HG03139 (cell line): ENCODE data around the gene CAPN11.
A peak's percentile ranks its signal among the peaks of the same experiment; 100 is the strongest.

Experiments used
- ATAC-seq: cut with Tn5 transposase; IDR thresholded peaks from one replicate; pipeline ENCODE4 v1.9.1; 2021; ENCODE audit not compliant: unreplicated experiment

CAPN11 gene

DNA sequence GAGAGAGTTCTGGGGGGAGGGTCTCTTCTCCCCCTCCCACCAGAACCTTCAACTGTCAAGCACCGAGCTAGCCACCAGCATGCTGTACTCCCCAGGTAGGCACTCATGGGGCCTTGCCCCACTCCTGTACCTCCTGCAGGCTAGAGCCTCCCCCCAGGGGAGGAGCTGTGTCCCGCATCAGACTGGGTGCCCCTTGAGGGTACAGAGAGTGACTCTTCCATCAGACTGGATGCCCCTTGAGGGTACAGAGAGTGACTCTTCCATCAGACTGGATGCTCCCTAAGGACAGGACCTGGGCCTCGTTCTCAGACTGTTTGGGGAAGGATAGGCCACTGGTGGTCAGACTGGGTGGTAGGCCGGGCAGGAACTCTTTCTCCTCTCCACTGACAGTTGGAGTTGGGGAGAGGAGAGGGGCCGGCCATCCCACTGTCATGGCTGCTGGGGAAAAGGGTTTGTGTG is at the start of gene CAPN11:
Gene CAPN11 (plus strand): TSS at position 51 of the 459 bp plus-strand sequence. CDS start 29 bp downstream, at position 80.
- no peak for ATAC-seq

GRCh38 chr6:44109212-44109611 is 49.4 kb upstream of the CAPN11 start:
- ATAC-seq: no peak

GRCh38 chr6:44110005-44110676 is 48.5 kb upstream of the CAPN11 start:
- no peak for ATAC-seq

DNA sequence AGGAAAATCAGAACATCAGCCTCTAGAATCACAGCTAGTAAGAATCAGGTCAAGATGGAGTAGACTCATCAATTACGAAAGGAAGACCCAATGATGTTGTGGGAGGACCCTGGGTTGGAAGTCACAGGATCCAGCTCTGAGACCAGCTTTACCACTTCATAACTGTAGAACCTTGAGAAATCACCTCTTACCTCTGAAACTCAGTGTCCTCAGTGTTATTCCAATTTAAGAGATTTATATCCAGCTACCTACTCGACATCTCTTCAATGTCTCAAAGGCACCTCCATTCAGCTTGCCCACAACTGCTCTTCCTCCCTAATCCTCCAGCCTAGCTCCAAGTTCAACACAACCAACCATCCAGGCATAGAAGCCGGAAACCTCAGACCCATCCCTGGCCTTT is 47.7 kb upstream of the CAPN11 start:
- no peak for ATAC-seq

- ATAC-seq: no peak
These were observed 46.9 kb upstream of the CAPN11 start for GRCh38 chr6:44111434-44112417.

GRCh38 chr6:44113414-44113813 is 45.2 kb upstream of the CAPN11 start:
- no peak for ATAC-seq

DNA sequence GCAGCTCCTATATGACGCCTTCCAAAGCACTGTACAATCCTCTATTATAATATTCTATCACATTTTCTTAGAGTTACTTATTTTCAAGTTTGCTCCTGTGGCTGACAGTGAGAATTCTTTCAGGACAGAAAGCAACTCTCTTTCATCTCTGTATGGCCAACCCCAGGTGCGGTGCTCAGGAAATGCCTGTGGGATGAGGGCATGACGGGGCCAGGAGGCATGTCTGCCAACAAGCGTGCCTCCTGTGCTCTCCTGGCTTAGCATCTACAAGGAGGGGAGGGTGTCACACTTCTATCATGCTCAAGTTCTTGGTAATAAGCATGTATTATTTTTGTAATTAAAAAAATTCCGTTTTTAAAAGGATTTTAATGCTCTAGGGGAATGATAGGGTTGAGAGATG is 42.8 kb upstream of the CAPN11 start:
- no peak for ATAC-seq

GRCh38 chr6:44116641-44117382 is 41.8 kb upstream of the CAPN11 start:
- ATAC-seq: no peak

GRCh38 chr6:44117397-44118128 is 41.1 kb upstream of the CAPN11 start:
- no peak for ATAC-seq

- ATAC-seq: no peak
These were observed 38.8 kb upstream of the CAPN11 start for GRCh38 chr6:44119704-44120262.

DNA sequence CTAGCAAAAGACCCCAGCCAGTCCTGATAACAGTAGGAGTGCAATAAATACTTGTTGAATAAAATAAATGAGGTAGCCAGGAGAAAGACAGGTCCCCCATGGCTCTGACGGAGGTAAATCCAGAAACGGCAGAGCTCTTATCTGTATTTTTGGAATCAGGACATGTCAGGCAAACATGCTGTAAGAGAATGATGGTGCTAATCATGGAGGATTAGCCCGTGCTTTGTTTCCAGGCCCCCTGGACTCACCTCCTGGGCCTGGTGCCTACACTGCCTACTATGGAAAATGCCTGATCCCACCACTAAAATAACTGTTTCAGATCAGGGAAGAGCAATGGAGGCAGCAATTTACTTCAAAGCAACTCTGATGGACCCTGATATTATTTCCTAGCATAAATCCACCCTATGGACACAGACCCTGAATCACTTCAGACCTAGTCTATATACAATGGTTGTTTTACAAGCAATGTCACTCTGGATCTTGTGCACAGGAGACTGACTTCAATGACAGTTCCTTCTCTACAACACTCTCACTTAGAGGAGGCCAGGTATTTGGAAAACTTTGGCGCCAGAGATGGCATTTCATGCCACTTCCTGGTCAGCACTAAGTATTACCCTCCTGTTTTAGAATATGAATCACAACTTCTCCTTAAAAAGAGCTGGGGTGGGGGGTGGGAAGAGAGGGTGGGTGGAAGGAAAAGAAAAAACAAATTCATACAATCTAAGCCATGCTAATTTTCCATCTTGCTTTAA is 37.8 kb upstream of the CAPN11 start:
- no peak for ATAC-seq

- ATAC-seq: no peak
These were observed 35.8 kb upstream of the CAPN11 start for GRCh38 chr6:44122801-44123200.

DNA sequence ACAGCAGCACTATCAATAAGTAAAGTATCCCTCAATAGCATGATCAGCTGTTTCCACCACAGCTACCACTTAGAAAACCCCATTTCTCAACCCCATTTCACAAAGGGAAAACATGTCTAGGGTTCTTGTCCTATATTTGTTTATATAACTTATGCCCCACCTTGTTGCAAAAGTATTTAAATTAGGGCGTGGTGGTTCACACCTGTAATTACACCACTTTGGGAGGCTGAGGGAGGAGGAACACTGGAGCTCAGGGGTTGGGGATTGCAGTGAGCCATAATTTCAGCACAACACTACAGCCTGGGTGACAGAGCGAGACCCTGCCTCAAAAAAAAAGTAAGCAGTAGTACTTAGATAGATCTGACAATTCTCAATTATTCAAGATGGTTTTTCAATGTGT is 35.1 kb upstream of the CAPN11 start:
- ATAC-seq: no peak

- ATAC-seq: peak; percentile 36
These were observed 32.1 kb upstream of the CAPN11 start for GRCh38 chr6:44126320-44127149.

DNA sequence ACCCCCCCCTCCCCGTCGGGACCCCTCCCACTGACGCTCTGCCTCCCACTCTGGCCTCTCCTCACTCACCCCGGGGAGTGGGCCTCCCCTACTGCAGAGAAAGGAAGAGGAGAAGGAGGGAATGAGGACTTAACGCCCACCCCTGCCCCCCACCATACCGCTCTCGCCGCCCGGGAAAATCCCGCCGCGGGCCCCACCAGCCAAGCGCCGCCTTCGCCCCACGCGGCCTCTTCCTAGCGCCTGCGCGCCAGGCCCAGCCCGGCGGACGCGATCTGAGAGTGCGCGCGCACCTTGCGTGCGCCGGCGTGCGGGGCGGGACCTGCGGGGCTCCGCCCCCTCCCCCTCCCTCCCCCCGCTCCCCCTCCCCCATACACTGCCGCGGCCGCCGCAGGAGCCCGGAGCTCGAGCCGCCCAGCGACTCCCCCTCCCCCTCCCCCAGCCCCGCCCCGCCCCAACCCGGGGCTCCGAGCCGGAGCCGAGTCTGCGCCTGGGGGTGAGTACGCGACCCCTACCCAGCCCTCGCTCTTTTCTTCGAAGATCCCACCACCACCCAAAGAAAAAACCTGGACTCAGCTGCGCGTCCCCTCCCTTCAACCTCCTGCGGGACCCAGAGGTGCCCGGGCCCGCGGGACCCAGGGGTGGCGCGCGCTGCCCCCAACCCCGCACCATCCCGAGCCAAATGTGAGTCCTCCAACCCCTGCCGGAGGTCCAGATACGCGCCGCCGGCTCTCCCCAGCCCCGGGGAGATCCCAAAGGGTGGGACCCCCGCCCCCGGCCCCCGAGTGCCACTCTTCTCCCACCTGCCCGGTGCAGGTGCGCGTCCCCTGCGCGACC is 31.2 kb upstream of the CAPN11 start, which contains the start of the genes MRPL14 and TMEM63B:
Gene MRPL14 (minus strand): TSS at position 267 of the 834 bp plus-strand sequence. CDS start 10,841 bp downstream, outside the sequence.
Gene TMEM63B (plus strand): TSS at position 369 of the 834 bp plus-strand sequence. CDS start 7,031 bp downstream, outside the sequence.
- peak; percentile 47 for ATAC-seq

GRCh38 chr6:44128020-44128917 is 30.4 kb upstream of the CAPN11 start:
- ATAC-seq: no peak
